ENCODE data around the gene TPSG1. TPM values are rescaled to one million over a fixed set of nuclear protein-coding genes. Genes with fewer than 3 reads are reported as not detected.
"Not testable (repeated sequence)": the region's sequence is repeated elsewhere in the genome, so short reads cannot be mapped to it uniquely, and the experiment has no call there.

Gene TPSG1
- total RNA-seq, 1 experiment from 2014 or later: not detected

DNA sequence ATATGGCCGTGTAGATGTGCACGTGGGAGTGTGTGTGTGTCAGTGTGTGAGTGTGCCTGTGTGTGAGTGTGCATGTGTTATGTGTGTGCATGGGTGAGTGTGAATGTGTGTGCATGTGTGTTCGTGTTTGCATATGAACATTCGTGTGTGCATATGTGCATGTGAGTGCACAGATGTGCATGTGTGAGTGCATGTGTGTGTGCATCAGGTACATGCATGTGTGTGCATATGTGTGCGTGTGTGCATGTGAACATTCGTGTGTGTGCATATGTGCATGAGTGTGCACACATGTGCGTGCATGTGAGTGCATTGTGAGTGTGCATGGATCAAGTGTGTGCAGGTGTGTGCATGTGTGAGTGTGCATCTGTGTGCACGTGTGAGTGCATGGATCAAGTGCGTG, 12.9 kb upstream of the TPSG1 start:
- no peaks in the 10 kb centered on the region for H3K4me1 ChIP-seq (ENCODE audit: control insufficient read depth in 1 of 2, insufficient read depth in 2 of 2, low read length in 2 of 2)
- H3K9ac ChIP-seq (ENCODE audit: low read length): no peak overlapping the region
- no peak for DNase-seq (ENCODE audit: low read depth, low spot score)
- ATAC-seq: no peak
- no peaks in the 10 kb centered on the region for H3K9me2 ChIP-seq (ENCODE audit: insufficient read depth)
- H3K4me2 ChIP-seq (ENCODE audit: low read length): no peak overlapping the region
- H2AFZ ChIP-seq (ENCODE audit: low read depth, low read length, poor library complexity, severe bottlenecking): no peak overlapping the region
- ChIA-PET CTCF (interaction anchor here (0.9 kb wide), 1 partner anchor 132 kb away, joined by 3 read pairs; no protein-coding TSS in a partner anchor), POLR2A (no interaction called here), RAD21 (ENCODE audit: low non-redundant PET in 1 of 2, low total read pairs in 2 of 2, uncharacterized antibody in 2 of 2, unreplicated experiment in 2 of 2) (no interaction called here)
- no peaks in the 10 kb centered on the region for H3K9me3 ChIP-seq (ENCODE audit: control insufficient read depth in 1 of 2, insufficient read depth in 1 of 2, low read depth in 1 of 2, low read length in 2 of 2)
- no peaks in the 10 kb centered on the region for H3K79me2 ChIP-seq (ENCODE audit: insufficient read depth, low read length)
- H3K27me3 ChIP-seq (ENCODE audit: insufficient read depth, low read length): no peaks in the 10 kb centered on the region
- BruUV-seq (replicated peaks): no TSS peak
- TF ChIP-seq, protein P1, sequence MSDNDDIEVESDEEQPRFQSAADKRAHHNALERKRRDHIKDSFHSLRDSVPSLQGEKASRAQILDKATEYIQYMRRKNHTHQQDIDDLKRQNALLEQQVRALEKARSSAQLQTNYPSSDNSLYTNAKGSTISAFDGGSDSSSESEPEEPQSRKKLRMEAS (IDR thresholded peaks at IDR 0.05): no peak
- TF ChIP-seq ZFX (IDR thresholded peaks at IDR 0.05): no peak
- TF ChIP-seq CTCF (IDR thresholded peaks at IDR 0.05 in 2 of 3, conservative IDR thresholded peaks at IDR 0.05 in 1 of 3; ENCODE audit: borderline replicate concordance in 1 of 3, insufficient read depth in 1 of 3, low read depth in 2 of 3, low read length in 2 of 3): no peak
- TF ChIP-seq EZH2 (IDR thresholded peaks at IDR 0.05): no peak
- TF ChIP-seq ELF1 (IDR thresholded peaks at IDR 0.05; ENCODE audit: borderline replicate concordance, low read depth): no peak
- no peak for TF ChIP-seq EZH2phosphoT487 (IDR thresholded peaks at IDR 0.05; ENCODE audit: borderline replicate concordance)
- TF ChIP-seq ATF3 (IDR thresholded peaks at IDR 0.05): no peak
- no peak for TF ChIP-seq FOSL1 (IDR thresholded peaks at IDR 0.05; ENCODE audit: low read depth)
- no peak overlapping the region for H3K4me3 ChIP-seq (replicated peaks in 1 of 2; ENCODE audit: low read depth in 1 of 2, low read length in 2 of 2)
- no peak overlapping the region for H3K27ac ChIP-seq (ENCODE audit: low read depth, low read length)
- H3K36me3 ChIP-seq (ENCODE audit: control insufficient read depth in 1 of 2, insufficient read depth in 2 of 2, low read length in 2 of 2): no peaks in the 10 kb centered on the region
- no peaks in the 10 kb centered on the region for H4K20me1 ChIP-seq (ENCODE audit: insufficient read depth)
- intact Hi-C loops (cut with micrococcal nuclease): no loop called here

- peak; percentile 74 for ATAC-seq
- H3K4me3 ChIP-seq (replicated peaks in 1 of 2; ENCODE audit: low read depth in 1 of 2, low read length in 2 of 2); H3K9ac ChIP-seq (ENCODE audit: low read length); intact Hi-C loops (cut with micrococcal nuclease); H3K9me3 ChIP-seq (ENCODE audit: control insufficient read depth in 1 of 2, insufficient read depth in 1 of 2, low read depth in 1 of 2, low read length in 2 of 2); H4K20me1 ChIP-seq (ENCODE audit: insufficient read depth); H3K79me2 ChIP-seq (ENCODE audit: insufficient read depth, low read length); H3K4me2 ChIP-seq (ENCODE audit: low read length); H3K4me1 ChIP-seq (ENCODE audit: control insufficient read depth in 1 of 2, insufficient read depth in 2 of 2, low read length in 2 of 2); RAD21 ChIA-PET (ENCODE audit: low non-redundant PET in 1 of 2, low total read pairs in 2 of 2, uncharacterized antibody in 2 of 2, unreplicated experiment in 2 of 2); CTCF ChIA-PET; H3K9me2 ChIP-seq (ENCODE audit: insufficient read depth); DNase-seq (ENCODE audit: low read depth, low spot score); H3K27ac ChIP-seq (ENCODE audit: low read depth, low read length); POLR2A ChIA-PET; H3K27me3 ChIP-seq (ENCODE audit: insufficient read depth, low read length); BruUV-seq (replicated peaks); H3K36me3 ChIP-seq (ENCODE audit: control insufficient read depth in 1 of 2, insufficient read depth in 2 of 2, low read length in 2 of 2); H2AFZ ChIP-seq (ENCODE audit: low read depth, low read length, poor library complexity, severe bottlenecking): not testable (repeated sequence)
Measured at GRCh38 chr16:1236659-1237058, 11.6 kb upstream of the TPSG1 start.

GRCh38 chr16:1232049-1232748, 7.1 kb upstream of the TPSG1 start:
- RAD21 ChIA-PET (ENCODE audit: low non-redundant PET in 1 of 2, low total read pairs in 2 of 2, uncharacterized antibody in 2 of 2, unreplicated experiment in 2 of 2); CTCF ChIA-PET: not testable (repeated sequence)
- ATAC-seq: peak; percentile 83

More at GRCh38 chr16:1232049-1232748, 7.1 kb upstream of the TPSG1 start:
- H3K4me1 ChIP-seq (ENCODE audit: control insufficient read depth in 1 of 2, insufficient read depth in 2 of 2, low read length in 2 of 2); H3K9me2 ChIP-seq (ENCODE audit: insufficient read depth); H3K36me3 ChIP-seq (ENCODE audit: control insufficient read depth in 1 of 2, insufficient read depth in 2 of 2, low read length in 2 of 2); H2AFZ ChIP-seq (ENCODE audit: low read depth, low read length, poor library complexity, severe bottlenecking); DNase-seq (ENCODE audit: low read depth, low spot score); H3K4me3 ChIP-seq (replicated peaks in 1 of 2; ENCODE audit: low read depth in 1 of 2, low read length in 2 of 2); H4K20me1 ChIP-seq (ENCODE audit: insufficient read depth); H3K4me2 ChIP-seq (ENCODE audit: low read length); H3K27me3 ChIP-seq (ENCODE audit: insufficient read depth, low read length); intact Hi-C loops (cut with micrococcal nuclease); H3K27ac ChIP-seq (ENCODE audit: low read depth, low read length); H3K79me2 ChIP-seq (ENCODE audit: insufficient read depth, low read length); H3K9ac ChIP-seq (ENCODE audit: low read length); H3K9me3 ChIP-seq (ENCODE audit: control insufficient read depth in 1 of 2, insufficient read depth in 1 of 2, low read depth in 1 of 2, low read length in 2 of 2); POLR2A ChIA-PET; BruUV-seq (replicated peaks): not testable (repeated sequence)
